Type B pancreatic cell (in vitro differentiated cells): Measurements from ENCODE around the gene EPHA6. TPM values are rescaled to one million over a fixed set of nuclear protein-coding genes. Genes with fewer than 3 reads are reported as not detected.

Experiments used
- DNase-seq: peaks from one replicate; pipeline ENCODE4 v3.0.0; 2021; ENCODE audit warnings: mixed read lengths; ENCODE audit not compliant: unreplicated experiment; ENCODE audit errors: extremely low spot score
- H3K27ac Mint-ChIP-seq: 2 replicates; pipeline ENCODE4 v1.8.0; 2021; ENCODE audit warnings: mild to moderate bottlenecking, mixed read lengths
- H3K27me3 Mint-ChIP-seq: 2 replicates; pipeline ENCODE4 v1.8.0; 2021; ENCODE audit warnings: mixed read lengths
- H3K36me3 Mint-ChIP-seq: 2 replicates; pipeline ENCODE4 v1.8.0; 2021; ENCODE audit warnings: mixed read lengths
- H3K4me1 Mint-ChIP-seq: one replicate; pipeline ENCODE4 v1.8.0; 2021; ENCODE audit warnings: mixed read lengths; ENCODE audit not compliant: unreplicated experiment
- H3K4me3 Mint-ChIP-seq: 2 replicates; pipeline ENCODE4 v1.8.0; 2021; ENCODE audit warnings: mild to moderate bottlenecking, mixed read lengths
- H3K9me3 Mint-ChIP-seq: 2 replicates; pipeline ENCODE4 v1.8.0; 2021; ENCODE audit warnings: mixed read lengths
- total RNA-seq: library from RNA; stranded (reverse); gene quantifications from 2 replicates; pipeline ENCODE4 v1.2.1, GENCODE V29; 2021; ENCODE audit warnings: low replicate concordance
- TF ChIP-seq, protein P1 (sequence below): fragments of 200-600 bp; sonication (generic); conservative IDR thresholded peaks from 2 replicates; pipeline ENCODE4 v1.5.0; 2021; ENCODE audit warnings: antibody characterized with exemption, mild to moderate bottlenecking

EPHA6 gene
- total RNA-seq, 1 donor from 2014 or later = 9.9 TPM

DNA sequence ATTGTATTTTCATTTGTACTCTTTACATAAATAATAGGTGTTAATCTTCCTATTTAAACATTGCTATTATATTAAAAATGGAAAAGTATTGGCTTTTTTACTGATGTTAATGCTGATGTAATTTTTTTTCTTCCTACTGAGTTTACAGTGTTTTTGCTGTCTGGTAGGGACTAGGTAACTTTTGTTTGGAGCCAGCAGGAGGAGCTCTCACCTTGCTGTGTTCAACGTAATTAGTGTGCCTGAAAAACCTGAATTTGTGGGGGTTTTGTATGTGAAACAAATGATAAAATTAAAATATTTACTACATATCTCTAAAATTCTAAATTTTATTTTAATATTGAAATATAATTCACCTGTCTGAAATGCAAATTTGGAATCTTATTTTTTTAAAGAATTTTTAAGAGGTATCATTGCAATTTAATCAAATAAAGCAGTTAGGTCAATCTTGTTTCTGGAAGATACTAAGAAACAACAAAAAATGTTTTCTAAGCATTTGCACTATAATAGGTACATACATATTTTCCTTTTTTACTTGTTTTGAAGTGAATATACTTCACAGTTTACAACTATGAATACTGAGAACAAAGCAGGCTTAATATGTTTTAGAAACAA lies 48.8 kb downstream of the EPHA6 start:
- no peak for DNase-seq
- Mint-ChIP-seq H3K4me1 (no peaks in the 10 kb centered on the region), H3K27ac (no peak overlapping the region), H3K36me3 (peaks cover 3% of the 10 kb centered on the region), H3K9me3 (no peaks in the 10 kb centered on the region), H3K4me3 (no peak overlapping the region), H3K27me3 (no peaks in the 10 kb centered on the region)
- TF ChIP-seq, protein P1, sequence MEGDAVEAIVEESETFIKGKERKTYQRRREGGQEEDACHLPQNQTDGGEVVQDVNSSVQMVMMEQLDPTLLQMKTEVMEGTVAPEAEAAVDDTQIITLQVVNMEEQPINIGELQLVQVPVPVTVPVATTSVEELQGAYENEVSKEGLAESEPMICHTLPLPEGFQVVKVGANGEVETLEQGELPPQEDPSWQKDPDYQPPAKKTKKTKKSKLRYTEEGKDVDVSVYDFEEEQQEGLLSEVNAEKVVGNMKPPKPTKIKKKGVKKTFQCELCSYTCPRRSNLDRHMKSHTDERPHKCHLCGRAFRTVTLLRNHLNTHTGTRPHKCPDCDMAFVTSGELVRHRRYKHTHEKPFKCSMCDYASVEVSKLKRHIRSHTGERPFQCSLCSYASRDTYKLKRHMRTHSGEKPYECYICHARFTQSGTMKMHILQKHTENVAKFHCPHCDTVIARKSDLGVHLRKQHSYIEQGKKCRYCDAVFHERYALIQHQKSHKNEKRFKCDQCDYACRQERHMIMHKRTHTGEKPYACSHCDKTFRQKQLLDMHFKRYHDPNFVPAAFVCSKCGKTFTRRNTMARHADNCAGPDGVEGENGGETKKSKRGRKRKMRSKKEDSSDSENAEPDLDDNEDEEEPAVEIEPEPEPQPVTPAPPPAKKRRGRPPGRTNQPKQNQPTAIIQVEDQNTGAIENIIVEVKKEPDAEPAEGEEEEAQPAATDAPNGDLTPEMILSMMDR = peak; percentile 93

DNA sequence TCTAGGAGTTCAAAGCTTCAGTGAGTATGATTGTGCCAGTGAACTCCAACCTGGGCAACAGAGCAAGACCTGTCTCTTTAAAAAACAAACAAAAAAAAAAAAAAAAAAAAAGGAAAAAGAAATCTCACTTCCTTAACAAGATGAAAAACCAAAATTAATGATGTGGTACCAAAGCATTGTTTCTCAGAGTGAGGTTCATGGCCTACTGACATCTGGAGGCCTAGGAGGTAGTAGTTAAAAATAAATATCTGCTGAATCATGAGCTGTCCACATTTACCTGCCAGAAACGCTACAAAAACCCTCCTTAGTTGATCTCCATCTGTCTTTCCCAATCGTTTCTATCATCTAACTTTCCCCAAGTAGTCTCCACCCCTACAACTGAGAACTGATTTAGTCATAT lies 51.2 kb downstream of the EPHA6 start:
- Mint-ChIP-seq H3K27ac (no peak overlapping the region), H3K4me1 (peaks cover 4% of the 10 kb centered on the region), H3K9me3 (no peaks in the 10 kb centered on the region), H3K27me3 (no peaks in the 10 kb centered on the region), H3K4me3 (no peak overlapping the region), H3K36me3 (peaks cover 3% of the 10 kb centered on the region)
- TF ChIP-seq, protein P1 = no peak
- DNase-seq = no peak

DNA sequence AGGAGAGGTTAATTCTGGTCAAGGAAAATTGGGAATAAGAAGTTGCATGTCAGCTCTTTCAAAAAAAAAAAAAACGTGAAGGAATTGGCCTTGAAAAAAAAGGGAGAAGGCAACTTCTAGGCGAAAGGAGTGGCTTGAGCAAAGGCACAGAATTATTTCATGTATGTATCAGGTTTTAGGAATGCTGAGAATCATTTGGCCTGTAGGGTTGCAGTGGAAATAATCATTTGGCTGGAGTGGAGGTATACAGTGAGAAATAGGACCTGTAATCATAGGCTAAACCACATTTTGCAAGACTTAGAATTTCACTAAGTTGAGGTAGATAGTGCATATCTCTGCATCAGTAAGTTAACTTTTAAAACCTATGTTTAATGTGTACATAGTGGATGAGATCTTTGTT lies 54.9 kb downstream of the EPHA6 start:
- Mint-ChIP-seq H3K36me3 (peaks cover 3% of the 10 kb centered on the region), H3K4me3 (no peak overlapping the region), H3K27me3 (no peaks in the 10 kb centered on the region), H3K4me1 (peaks cover 4% of the 10 kb centered on the region), H3K27ac (no peak overlapping the region), H3K9me3 (no peaks in the 10 kb centered on the region)
- TF ChIP-seq, protein P1 = no peak
- no peak for DNase-seq

GRCh38 chr3:96877510-96877909 lies 63.1 kb downstream of the EPHA6 start:
- no peaks in the 10 kb centered on the region for H3K9me3 Mint-ChIP-seq
- H3K27ac Mint-ChIP-seq = no peak overlapping the region
- no peak for DNase-seq
- TF ChIP-seq, protein P1 = no peak
- H3K27me3 Mint-ChIP-seq = no peaks in the 10 kb centered on the region
- H3K4me1 Mint-ChIP-seq = no peaks in the 10 kb centered on the region
- H3K36me3 Mint-ChIP-seq = no peaks in the 10 kb centered on the region
- H3K4me3 Mint-ChIP-seq = no peak overlapping the region

DNA sequence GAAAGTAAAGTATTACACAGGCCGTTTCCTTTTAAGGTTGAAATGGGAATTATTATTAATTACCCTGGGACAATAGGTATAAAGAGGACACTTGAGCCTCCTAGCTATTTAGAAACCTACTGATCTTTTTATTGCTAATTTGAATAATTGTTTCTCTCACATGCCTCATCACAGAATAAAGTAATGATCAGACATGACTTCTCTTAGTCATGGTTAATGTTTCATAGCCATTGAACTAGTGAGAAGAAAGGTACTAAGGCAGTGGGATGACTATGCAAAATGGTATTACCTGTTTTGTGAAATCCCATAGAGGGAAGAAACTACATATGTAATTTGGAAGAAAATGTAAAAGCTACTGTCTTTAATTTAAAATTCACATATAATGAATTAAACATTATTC lies 85.6 kb downstream of the EPHA6 start:
- no peak for DNase-seq
- H3K36me3 Mint-ChIP-seq = peaks cover 3% of the 10 kb centered on the region
- H3K4me3 Mint-ChIP-seq = no peak overlapping the region
- no peaks in the 10 kb centered on the region for H3K4me1 Mint-ChIP-seq
- peak overlapping the region; percentile 18 for H3K27ac Mint-ChIP-seq
- H3K9me3 Mint-ChIP-seq = no peaks in the 10 kb centered on the region
- TF ChIP-seq, protein P1 = no peak
- no peaks in the 10 kb centered on the region for H3K27me3 Mint-ChIP-seq

DNA sequence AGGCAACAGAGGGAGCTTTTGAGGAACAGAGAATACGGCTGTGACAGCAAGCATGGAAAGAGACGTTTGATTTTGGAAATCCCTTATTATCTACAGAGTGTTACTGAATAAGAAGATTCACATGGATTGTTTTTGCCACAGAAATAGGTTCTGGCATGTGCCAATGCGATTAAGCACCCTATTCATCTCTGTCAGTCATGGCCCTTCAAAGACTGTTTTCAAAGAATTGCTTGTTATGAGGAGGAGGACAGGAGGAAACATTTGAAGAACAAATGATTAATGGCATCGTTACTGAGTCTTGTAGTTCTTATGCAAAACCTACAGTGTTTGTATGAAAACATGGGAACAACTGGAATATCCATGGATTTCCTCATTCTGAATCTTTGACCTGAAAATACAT lies 86.2 kb downstream of the EPHA6 start:
- Mint-ChIP-seq H3K4me3 (no peak overlapping the region), H3K4me1 (no peaks in the 10 kb centered on the region), H3K9me3 (no peaks in the 10 kb centered on the region), H3K27me3 (no peaks in the 10 kb centered on the region), H3K36me3 (peaks cover 3% of the 10 kb centered on the region), H3K27ac (no peak overlapping the region)
- TF ChIP-seq, protein P1 = no peak
- no peak for DNase-seq
